Lung (tissue), 12 donors: Measurements from ENCODE around the gene MAGI3. TPM values are rescaled to one million over a fixed set of nuclear protein-coding genes. Genes with fewer than 3 reads are reported as not detected.
"Not testable (repeated sequence)": the region's sequence is repeated elsewhere in the genome, so short reads cannot be mapped to it uniquely, and the experiment has no call there.

Source experiments
- ATAC-seq: fragments of 200-7000 bp; cut with Tn5 transposase; one replicate; pipeline ENCODE4 v1.9.1; 2020; ENCODE audit warnings: moderate number of reproducible peaks; ENCODE audit not compliant: insufficient read depth, low FRiP score
- DNase-seq, 3 donors: peaks; one replicate each; pipeline ENCODE4 v3.0.0-alpha.2; 2013 to 2017
- H3K27ac ChIP-seq, 2 donors: one replicate each; pipeline ENCODE4 v1.5.1; 2013; ENCODE audit warnings: mild to moderate bottlenecking in 2 of 2, moderate library complexity in 2 of 2, control low read depth in 1 of 2, inconsistent platforms in 1 of 2, low read depth in 1 of 2, low read length in 1 of 2
- H3K27me3 ChIP-seq, 3 donors: one replicate each; pipeline ENCODE4 v1.5.1; 2013; ENCODE audit warnings: low read length in 2 of 3; ENCODE audit not compliant: control insufficient read depth in 3 of 3, insufficient read depth in 3 of 3
- H3K36me3 ChIP-seq, 4 donors: one replicate each; pipeline ENCODE4 v1.5.1; 2013; ENCODE audit warnings: low read length in 4 of 4, mild to moderate bottlenecking in 1 of 4, moderate library complexity in 1 of 4; ENCODE audit not compliant: control insufficient read depth in 4 of 4, insufficient read depth in 4 of 4
- H3K4me1 ChIP-seq, 5 donors: one replicate each; pipeline ENCODE4 v1.5.1; 2013; ENCODE audit warnings: low read length in 5 of 5, mild to moderate bottlenecking in 2 of 5, moderate library complexity in 1 of 5; ENCODE audit not compliant: control insufficient read depth in 5 of 5, insufficient read depth in 5 of 5
- H3K4me3 ChIP-seq: one replicate; pipeline ENCODE4 v1.5.1; 2013; ENCODE audit warnings: mild to moderate bottlenecking, control low read depth, moderate library complexity
- H3K9ac ChIP-seq, 2 donors: one replicate each; pipeline ENCODE4 v1.5.1; 2013; ENCODE audit warnings: low read length in 2 of 2, control low read depth in 1 of 2; ENCODE audit not compliant: insufficient read depth in 1 of 2
- H3K9me3 ChIP-seq, 4 donors: one replicate each; pipeline ENCODE4 v1.5.1; 2013; ENCODE audit warnings: low read length in 3 of 4, mild to moderate bottlenecking in 1 of 4, moderate library complexity in 1 of 4; ENCODE audit not compliant: control insufficient read depth in 4 of 4, insufficient read depth in 3 of 4
- WGBS, 2 donors: extraction: QIAGEN DNeasy Blood & Tissue Kit; methylation state at CpG; one replicate each; pipeline ENCODE4 v1.1.7; 2013; 5-methylcytosine and 5-hydroxymethylcytosine counted together
- polyA plus RNA-seq, 2 donors: library from polyadenylated mRNA; stranded (reverse); fragments of 200-250 nt; gene quantifications; one replicate each; pipeline ENCODE4 v1.2.1, GENCODE V29; 2013
- total RNA-seq, 2 donors: library from RNA; depleted of rRNA in 1 of 2; stranded (reverse); fragments of >200 nt in 1 of 2; gene quantifications; one replicate each; pipeline ENCODE4 v1.2.1, GENCODE V29; 2014 to 2021
- TF ChIP-seq, protein P1 (sequence below): IDR thresholded peaks from 2 replicates; pipeline ENCODE4 v1.5.1; 2012; ENCODE audit warnings: mild to moderate bottlenecking; ENCODE audit errors: control extremely low read depth, extremely low read depth
- donor health status: control.
- donor health status: control.
- donor health status: Bipolar disorder and iron deficiency.
- donor health status: healthy.
- donor health status: DM: yes; HTN: yes; CAD: no.

Gene MAGI3
- total and polyA plus RNA-seq, 4 donors, result 7.5 to 137 (median 35.5) TPM

GRCh38 chr1:113593550-113594297 lies 203.4 kb downstream of the MAGI3 start:
- Histone ChIP-seq H3K4me1 (no peaks in the 10 kb centered on the region), H3K9ac (no peak overlapping the region), H3K27ac (no peak overlapping the region), H3K36me3 (peaks cover 1 to 28% (median 10%) of the 10 kb centered on the region in 4 donors), H3K9me3 (peaks cover 0 to 10% (median 0%) of the 10 kb centered on the region in 4 donors), H3K27me3 (no peaks in the 10 kb centered on the region), H3K4me3 (no peak overlapping the region)
- TF ChIP-seq, protein P1, sequence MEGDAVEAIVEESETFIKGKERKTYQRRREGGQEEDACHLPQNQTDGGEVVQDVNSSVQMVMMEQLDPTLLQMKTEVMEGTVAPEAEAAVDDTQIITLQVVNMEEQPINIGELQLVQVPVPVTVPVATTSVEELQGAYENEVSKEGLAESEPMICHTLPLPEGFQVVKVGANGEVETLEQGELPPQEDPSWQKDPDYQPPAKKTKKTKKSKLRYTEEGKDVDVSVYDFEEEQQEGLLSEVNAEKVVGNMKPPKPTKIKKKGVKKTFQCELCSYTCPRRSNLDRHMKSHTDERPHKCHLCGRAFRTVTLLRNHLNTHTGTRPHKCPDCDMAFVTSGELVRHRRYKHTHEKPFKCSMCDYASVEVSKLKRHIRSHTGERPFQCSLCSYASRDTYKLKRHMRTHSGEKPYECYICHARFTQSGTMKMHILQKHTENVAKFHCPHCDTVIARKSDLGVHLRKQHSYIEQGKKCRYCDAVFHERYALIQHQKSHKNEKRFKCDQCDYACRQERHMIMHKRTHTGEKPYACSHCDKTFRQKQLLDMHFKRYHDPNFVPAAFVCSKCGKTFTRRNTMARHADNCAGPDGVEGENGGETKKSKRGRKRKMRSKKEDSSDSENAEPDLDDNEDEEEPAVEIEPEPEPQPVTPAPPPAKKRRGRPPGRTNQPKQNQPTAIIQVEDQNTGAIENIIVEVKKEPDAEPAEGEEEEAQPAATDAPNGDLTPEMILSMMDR, result no peak
- no peak for DNase-seq
- ATAC-seq, result no peak
- 89 to 92% methylated on average over 4 of the region's 4 CpGs for WGBS, 2 donors

- not testable (repeated sequence) for H3K27ac ChIP-seq, H3K4me1 ChIP-seq, H3K36me3 ChIP-seq, DNase-seq, H3K4me3 ChIP-seq, ATAC-seq, H3K9ac ChIP-seq, H3K9me3 ChIP-seq, H3K27me3 ChIP-seq
- WGBS, 2 donors, result 94 to 97% methylated on average over 5 of the region's 5 CpGs
Measured at GRCh38 chr1:113604466-113604865, 214.2 kb downstream of the MAGI3 start.

- H3K4me1 ChIP-seq, result no peaks in the 10 kb centered on the region
- no peaks in the 10 kb centered on the region for H3K9me3 ChIP-seq
- TF ChIP-seq, protein P1, result no peak
- H3K4me3 ChIP-seq, result no peak overlapping the region
- no peak overlapping the region for H3K27ac ChIP-seq
- no peak for DNase-seq
- no peaks in the 10 kb centered on the region for H3K27me3 ChIP-seq
- no peak for ATAC-seq
- H3K9ac ChIP-seq, result no peak overlapping the region
- H3K36me3 ChIP-seq, result peaks cover 0 to 8% (median 3%) of the 10 kb centered on the region in 4 donors
Measured at GRCh38 chr1:113605146-113605545, 214.8 kb downstream of the MAGI3 start.

DNA sequence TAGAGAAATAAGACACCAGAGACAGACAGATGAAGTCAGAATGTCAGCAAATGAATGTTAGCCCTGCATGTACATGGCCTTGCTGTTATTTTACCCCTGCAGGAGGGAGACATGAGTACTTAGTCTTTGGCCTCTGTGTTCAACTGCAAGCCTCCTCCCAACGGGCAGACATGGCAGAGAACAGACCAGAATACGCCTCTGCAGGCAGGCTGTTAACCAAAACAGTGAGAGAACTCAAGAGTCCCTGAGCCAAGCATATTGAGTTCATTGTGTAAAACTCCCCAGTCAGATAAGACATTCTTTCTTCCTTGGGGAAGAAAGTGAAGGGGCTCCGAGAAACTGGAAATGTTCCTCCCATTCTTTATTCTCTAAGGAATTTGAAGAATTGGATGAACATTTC lies 218.1 kb downstream of the MAGI3 start:
- no peak overlapping the region for H3K4me3 ChIP-seq
- H3K9ac ChIP-seq, result no peak overlapping the region
- no peaks in the 10 kb centered on the region for H3K27me3 ChIP-seq
- H3K36me3 ChIP-seq, result peaks cover 0 to 8% (median 3%) of the 10 kb centered on the region in 4 donors
- no peaks in the 10 kb centered on the region for H3K9me3 ChIP-seq
- ATAC-seq (no peak), DNase-seq (no peak)
- H3K4me1 ChIP-seq, result no peaks in the 10 kb centered on the region
- H3K27ac ChIP-seq, result no peak overlapping the region
- TF ChIP-seq, protein P1, result no peak
- whole genome bisulfite sequencing, 2 donors, result 85 to 88% methylated on average over 3 of the region's 3 CpGs
